GM18907 (cell line): ENCODE measurements around the gene DOC2A.
A peak's percentile ranks its signal among the peaks of the same experiment; 100 is the strongest.

ENCODE experiments used
- ATAC-seq: cut with Tn5 transposase; IDR thresholded peaks from one replicate; pipeline ENCODE4 v1.9.1; 2021; ENCODE audit warnings: mild to moderate bottlenecking, moderate library complexity; ENCODE audit not compliant: unreplicated experiment

Gene DOC2A

DNA sequence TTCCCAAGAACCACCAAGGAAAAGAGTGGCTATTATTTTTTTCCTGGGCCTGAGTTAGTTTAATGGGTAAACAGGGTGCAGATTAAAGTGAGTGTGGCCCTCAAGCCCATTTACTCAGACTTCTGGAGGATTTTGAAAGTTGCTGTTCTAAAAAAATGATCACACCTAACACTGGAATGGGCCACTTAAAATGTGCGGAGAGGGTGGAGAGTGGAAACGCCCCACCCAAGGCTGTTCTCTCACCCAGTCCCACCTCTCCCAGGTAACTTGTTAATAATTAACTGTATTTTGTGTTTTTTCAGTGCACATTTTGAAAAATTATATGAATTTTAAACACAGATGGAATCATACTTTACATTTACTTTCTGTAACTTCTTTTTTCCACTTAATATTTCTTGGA, 20.8 kb downstream of the DOC2A start:
- ATAC-seq = no peak

DNA sequence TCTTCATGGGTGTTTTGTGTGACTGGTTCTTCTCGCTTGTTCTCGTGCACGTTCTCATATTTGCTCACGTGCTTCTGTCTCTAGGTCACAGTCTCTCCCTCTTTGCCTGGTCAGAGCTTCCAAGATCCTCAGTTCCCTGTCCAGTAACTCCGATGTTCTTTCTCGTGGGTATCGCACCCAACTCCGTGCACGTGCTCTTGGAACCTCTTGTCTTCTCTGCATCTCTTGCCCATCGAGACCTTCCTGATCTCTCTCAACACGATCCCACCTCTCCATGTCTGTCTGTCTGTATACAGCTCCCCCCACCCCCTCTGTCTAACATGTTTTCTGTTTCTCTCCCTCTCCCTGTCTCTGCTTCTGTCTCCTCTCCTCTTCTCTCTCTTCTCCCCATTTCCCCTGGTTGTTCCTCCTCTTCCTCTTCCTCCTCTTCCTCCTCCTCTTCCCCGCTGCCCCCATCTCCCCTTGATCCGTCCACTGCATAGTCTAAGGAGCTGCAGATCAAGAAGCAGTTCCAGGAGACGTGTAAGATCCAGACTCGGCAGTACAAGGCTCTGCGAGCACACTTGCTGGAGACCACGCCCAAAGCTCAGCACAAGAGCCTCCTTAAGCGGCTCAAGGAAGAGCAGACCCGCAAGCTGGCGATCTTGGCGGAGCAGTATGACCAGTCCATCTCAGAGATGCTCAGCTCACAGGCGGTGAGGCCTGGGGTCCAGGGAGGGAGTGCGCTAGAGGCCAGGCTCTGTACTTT, 21.5 kb downstream of the DOC2A start:
- ATAC-seq = no peak

GRCh38 chr16:29988346-29989075, 22.3 kb downstream of the DOC2A start:
- ATAC-seq = no peak

GRCh38 chr16:29987371-29988085, 23.3 kb downstream of the DOC2A start:
- ATAC-seq = no peak

- no peak for ATAC-seq
Observed at GRCh38 chr16:29986931-29987330, 23.9 kb downstream of the DOC2A start.

- no peak for ATAC-seq
Observed at GRCh38 chr16:29986231-29986630, 24.6 kb downstream of the DOC2A start.

GRCh38 chr16:29985271-29985811, 25.5 kb downstream of the DOC2A start:
- no peak for ATAC-seq

GRCh38 chr16:29984764-29985147, 26.1 kb downstream of the DOC2A start:
- ATAC-seq = no peak

DNA sequence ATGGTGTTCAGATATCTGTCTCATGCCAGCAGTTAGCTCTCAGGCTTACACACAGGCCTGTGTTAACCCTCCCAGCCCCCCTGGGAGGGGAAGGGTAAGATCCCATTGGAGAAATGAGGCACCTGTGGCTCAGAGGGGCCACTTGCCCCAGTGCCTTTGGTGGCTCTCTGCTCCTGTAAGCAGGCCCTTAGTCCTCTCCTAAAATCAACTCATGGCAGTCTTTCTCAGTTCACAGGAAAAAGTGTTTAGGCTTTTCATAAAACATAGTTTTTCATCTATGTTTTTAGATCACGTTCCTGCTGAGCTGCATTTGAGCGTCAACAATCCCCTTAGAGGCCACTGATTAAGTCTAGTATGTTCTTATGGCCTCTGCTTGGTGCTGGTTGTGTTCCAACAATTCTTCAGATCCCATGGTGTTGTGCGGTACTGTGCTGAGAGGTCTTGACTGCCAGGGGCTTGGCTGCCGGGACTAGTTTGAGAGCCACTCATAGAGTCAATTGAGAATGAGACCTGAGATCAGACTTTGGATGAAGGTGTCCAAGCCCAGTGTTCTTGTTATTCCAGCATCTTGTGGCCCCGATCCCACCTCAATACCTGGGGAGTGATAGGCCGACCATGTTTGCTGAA, 26.6 kb downstream of the DOC2A start:
- ATAC-seq = no peak

- ATAC-seq = no peak
Observed at GRCh38 chr16:29983420-29984136, 27.2 kb downstream of the DOC2A start.

DNA sequence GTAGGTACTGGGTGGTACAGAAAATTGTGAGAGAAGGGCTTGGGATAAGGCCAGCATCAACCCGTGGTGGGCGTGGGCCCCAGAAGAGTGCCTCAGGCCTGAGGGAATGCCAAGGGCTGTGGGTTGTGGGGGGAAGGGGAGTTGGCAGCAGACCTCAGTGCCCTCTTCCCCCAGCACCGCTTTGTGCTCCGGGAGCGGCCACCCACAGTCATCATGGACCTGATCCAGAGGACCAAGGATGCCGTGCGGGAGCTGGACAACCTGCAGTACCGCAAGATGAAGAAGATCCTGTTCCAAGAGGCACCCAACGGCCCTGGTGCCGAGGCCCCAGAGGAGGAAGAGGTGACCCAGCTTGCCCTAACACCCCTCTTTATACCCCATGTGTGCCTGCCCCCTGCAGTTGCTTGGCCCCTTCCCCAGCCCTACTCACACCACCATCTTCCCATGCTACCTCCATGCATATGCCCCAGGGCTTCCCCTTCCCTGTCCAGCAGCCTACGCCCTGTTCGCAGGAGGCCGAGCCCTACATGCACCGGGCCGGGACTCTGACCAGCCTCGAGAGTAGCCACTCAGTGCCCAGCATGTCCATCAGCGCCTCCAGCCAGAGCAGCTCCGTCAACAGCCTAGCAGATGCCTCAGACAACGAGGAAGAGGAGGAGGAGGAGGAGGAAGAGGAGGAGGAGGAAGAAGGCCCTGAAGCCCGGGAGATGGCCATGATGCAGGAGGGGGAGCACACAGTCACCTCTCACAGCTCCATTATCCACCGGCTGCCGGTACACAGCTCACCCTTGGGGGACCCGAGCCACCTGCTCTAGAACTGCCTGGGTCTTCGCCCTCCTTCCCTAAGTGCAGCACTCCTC, 28.0 kb downstream of the DOC2A start:
- no peak for ATAC-seq

DNA sequence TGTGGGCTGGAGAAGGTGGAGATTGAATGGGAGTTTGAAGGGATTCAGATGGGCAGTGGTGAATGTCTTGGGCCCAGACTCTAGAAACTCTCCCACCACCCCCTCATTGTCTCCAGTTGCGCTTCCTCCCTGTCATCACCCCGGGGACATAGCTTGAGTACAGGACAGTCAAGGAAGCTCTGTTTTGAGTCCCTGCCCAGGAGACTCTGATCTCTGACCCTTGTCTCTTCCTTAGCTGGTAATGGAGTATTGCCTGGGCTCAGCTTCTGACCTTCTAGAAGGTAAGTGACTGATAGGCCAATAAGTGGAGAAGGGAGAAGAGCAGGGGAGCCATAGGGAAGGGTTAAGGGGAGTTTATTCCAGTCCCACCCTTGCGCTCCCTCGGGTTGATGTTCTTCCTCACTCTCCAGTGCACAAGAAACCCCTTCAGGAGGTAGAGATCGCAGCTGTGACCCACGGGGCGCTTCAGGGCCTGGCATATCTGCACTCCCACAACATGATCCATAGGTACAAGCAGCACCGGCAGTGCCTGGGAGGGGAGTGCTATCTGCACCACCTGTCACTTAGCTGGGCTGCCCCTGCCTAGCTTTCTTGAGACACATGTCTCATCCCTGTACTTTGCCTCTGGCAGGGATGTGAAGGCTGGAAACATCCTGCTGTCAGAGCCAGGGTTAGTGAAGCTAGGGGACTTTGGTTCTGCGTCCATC, 32.1 kb downstream of the DOC2A start:
- no peak for ATAC-seq

GRCh38 chr16:29978081-29978480, 32.7 kb downstream of the DOC2A start:
- ATAC-seq = no peak

- no peak for ATAC-seq
Observed at GRCh38 chr16:29977063-29977825, 33.6 kb downstream of the DOC2A start.

- ATAC-seq = no peak
Observed at GRCh38 chr16:29975811-29976511, 34.9 kb downstream of the DOC2A start.

- ATAC-seq = no peak
Observed at GRCh38 chr16:29975134-29975538, 35.7 kb downstream of the DOC2A start.

- ATAC-seq = peak; percentile 3
Observed at GRCh38 chr16:29974291-29975133, 36.3 kb downstream of the DOC2A start.
